Endothelial cell (in vitro differentiated cells): ENCODE results near the gene CYP27B1. TPM values are rescaled to one million over a fixed set of nuclear protein-coding genes. Genes with fewer than 3 reads are reported as not detected.

Experiments
- DNase-seq: peaks from one replicate; pipeline ENCODE4 v3.0.0; 2021; ENCODE audit warnings: low spot score
- H3K27ac Mint-ChIP-seq: one replicate; pipeline ENCODE4 v1.8.0; 2021; ENCODE audit warnings: mixed read lengths, inconsistent platforms; ENCODE audit not compliant: unreplicated experiment
- H3K27me3 Mint-ChIP-seq: one replicate; pipeline ENCODE4 v1.8.0; 2021; ENCODE audit warnings: mild to moderate bottlenecking, moderate library complexity, mixed read lengths, inconsistent platforms; ENCODE audit not compliant: unreplicated experiment
- H3K36me3 Mint-ChIP-seq: one replicate; pipeline ENCODE4 v1.8.0; 2021; ENCODE audit warnings: mild to moderate bottlenecking, low read depth, mixed read lengths, inconsistent platforms; ENCODE audit not compliant: unreplicated experiment
- H3K4me1 Mint-ChIP-seq: one replicate; pipeline ENCODE4 v1.8.0; 2021; ENCODE audit warnings: mild to moderate bottlenecking, mixed read lengths, inconsistent platforms; ENCODE audit not compliant: unreplicated experiment
- H3K4me3 Mint-ChIP-seq: one replicate; pipeline ENCODE4 v1.8.0; 2021; ENCODE audit warnings: mild to moderate bottlenecking, mixed read lengths, inconsistent platforms; ENCODE audit not compliant: unreplicated experiment
- H3K9me3 Mint-ChIP-seq: one replicate; pipeline ENCODE4 v1.8.0; 2021; ENCODE audit warnings: mixed read lengths, inconsistent platforms; ENCODE audit not compliant: unreplicated experiment
- total RNA-seq: library from RNA; stranded (reverse); fragmentation: NEBNext Ultra II Directional; extraction: Animal tissue kit (Norgen Biotek cat#: 25700); gene quantifications from one replicate; pipeline ENCODE4 v1.2.1, GENCODE V29; 2021; ENCODE audit not compliant: unreplicated experiment
- TF ChIP-seq, protein P1 (sequence below): fragments of 200-600 bp; sonication (generic); IDR thresholded peaks from one replicate; pipeline ENCODE4 v1.5.0; 2021; ENCODE audit warnings: antibody characterized with exemption; ENCODE audit not compliant: unreplicated experiment

The CYP27B1 gene
- total RNA-seq, 1 donor from 2014 or later: 1.4 TPM

- DNase-seq: no peak
- no peak overlapping the region for H3K4me3 Mint-ChIP-seq
- H3K27ac Mint-ChIP-seq: no peak overlapping the region
- H3K4me1 Mint-ChIP-seq: peaks cover 34% of the 10 kb centered on the region
- H3K27me3 Mint-ChIP-seq: peaks cover 34% of the 10 kb centered on the region
- TF ChIP-seq, protein P1, sequence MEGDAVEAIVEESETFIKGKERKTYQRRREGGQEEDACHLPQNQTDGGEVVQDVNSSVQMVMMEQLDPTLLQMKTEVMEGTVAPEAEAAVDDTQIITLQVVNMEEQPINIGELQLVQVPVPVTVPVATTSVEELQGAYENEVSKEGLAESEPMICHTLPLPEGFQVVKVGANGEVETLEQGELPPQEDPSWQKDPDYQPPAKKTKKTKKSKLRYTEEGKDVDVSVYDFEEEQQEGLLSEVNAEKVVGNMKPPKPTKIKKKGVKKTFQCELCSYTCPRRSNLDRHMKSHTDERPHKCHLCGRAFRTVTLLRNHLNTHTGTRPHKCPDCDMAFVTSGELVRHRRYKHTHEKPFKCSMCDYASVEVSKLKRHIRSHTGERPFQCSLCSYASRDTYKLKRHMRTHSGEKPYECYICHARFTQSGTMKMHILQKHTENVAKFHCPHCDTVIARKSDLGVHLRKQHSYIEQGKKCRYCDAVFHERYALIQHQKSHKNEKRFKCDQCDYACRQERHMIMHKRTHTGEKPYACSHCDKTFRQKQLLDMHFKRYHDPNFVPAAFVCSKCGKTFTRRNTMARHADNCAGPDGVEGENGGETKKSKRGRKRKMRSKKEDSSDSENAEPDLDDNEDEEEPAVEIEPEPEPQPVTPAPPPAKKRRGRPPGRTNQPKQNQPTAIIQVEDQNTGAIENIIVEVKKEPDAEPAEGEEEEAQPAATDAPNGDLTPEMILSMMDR: no peak
- H3K36me3 Mint-ChIP-seq: peaks cover 11% of the 10 kb centered on the region
- no peaks in the 10 kb centered on the region for H3K9me3 Mint-ChIP-seq
Observed at GRCh38 chr12:57767305-57767698, 424 bp upstream of the CYP27B1 start.

- Mint-ChIP-seq H3K27ac (no peak overlapping the region), H3K4me3 (peak overlapping the region; percentile 65), H3K4me1 (peaks cover 28% of the 10 kb centered on the region), H3K36me3 (peaks cover 8% of the 10 kb centered on the region), H3K9me3 (no peaks in the 10 kb centered on the region), H3K27me3 (peaks cover 32% of the 10 kb centered on the region)
- TF ChIP-seq, protein P1: no peak
- DNase-seq: no peak
Observed at GRCh38 chr12:57765698-57766463, 997 bp downstream of the CYP27B1 start.

DNA sequence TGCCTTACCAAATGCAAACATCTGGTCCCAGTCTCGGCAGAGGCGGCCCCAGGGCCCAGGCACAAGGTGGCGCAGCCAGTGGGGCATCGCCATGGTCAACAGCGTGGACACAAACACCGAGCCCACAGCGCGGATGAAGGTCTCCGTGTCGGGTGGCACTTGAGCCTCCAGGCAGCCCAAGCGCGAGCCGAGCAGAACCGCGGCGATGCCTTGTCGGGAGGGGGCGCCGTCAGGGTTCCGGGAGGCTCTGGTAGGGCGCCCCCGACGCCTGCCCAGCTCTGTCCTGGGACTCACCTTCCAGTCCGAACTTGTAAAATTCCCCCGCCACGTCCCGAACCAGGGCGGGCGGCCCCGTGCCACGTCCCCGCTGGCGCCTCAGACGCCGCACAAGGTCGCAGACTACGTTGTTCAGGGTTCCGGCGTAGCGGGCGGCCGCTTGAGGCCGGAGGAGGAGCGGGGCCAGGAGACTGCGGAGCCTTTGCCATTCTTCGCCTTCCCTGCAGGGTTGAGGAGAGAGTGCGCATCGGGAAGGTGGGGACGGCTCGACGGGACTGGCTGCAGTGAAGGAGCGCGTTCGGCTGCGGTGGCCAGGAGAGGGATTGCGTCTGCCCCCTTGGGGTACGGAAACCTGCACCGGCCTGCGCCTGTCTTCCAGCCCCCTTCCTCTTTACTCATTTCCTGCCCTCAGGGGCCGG lies 1.7 kb downstream of the CYP27B1 start:
- peaks cover 29% of the 10 kb centered on the region for H3K27me3 Mint-ChIP-seq
- H3K9me3 Mint-ChIP-seq: no peaks in the 10 kb centered on the region
- no peak overlapping the region for H3K27ac Mint-ChIP-seq
- H3K36me3 Mint-ChIP-seq: peaks cover 8% of the 10 kb centered on the region
- DNase-seq: peak; percentile 44
- peaks cover 28% of the 10 kb centered on the region for H3K4me1 Mint-ChIP-seq
- H3K4me3 Mint-ChIP-seq: no peak overlapping the region
- TF ChIP-seq, protein P1: no peak

GRCh38 chr12:57764662-57765002 lies 2.2 kb downstream of the CYP27B1 start:
- Mint-ChIP-seq H3K4me1 (peaks cover 24% of the 10 kb centered on the region), H3K4me3 (peak overlapping the region; percentile 85), H3K27ac (no peak overlapping the region), H3K27me3 (peaks cover 28% of the 10 kb centered on the region), H3K9me3 (no peaks in the 10 kb centered on the region), H3K36me3 (peaks cover 3% of the 10 kb centered on the region)
- TF ChIP-seq, protein P1: no peak
- no peak for DNase-seq
